CD4-positive, alpha-beta T cell treated with Interleukin-6 at 100 ng/mL for 8 hours (primary cell): ENCODE results near the gene GPT2.
"Not testable (repeated sequence)": the region's sequence is repeated elsewhere in the genome, so short reads cannot be mapped to it uniquely, and the experiment has no call there.

ENCODE experiments used
- DNase-seq: peaks from one replicate; pipeline ENCODE4 v3.0.0-alpha.2; 2020; ENCODE audit warnings: mixed read lengths, low spot score

GPT2 gene

DNA sequence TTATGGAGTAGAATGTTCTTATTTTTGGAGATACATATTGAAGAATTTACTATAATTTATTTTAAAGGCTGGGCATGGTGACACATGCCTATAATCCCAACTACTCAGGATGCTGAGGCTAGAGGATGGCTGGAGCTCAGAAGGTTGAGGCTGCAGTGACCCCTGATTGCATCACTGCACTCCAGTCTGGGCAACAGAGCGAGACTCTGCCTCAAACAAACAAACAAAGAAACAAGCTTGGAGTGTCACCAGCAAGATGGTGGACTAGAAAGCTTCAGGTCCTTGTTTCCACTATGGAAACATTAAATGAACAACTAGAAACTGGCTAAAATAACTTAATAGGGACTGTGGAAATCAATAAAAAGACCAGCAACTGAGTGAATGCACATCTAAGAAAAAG is 17.9 kb upstream of the GPT2 start:
- no peak for DNase-seq

DNA sequence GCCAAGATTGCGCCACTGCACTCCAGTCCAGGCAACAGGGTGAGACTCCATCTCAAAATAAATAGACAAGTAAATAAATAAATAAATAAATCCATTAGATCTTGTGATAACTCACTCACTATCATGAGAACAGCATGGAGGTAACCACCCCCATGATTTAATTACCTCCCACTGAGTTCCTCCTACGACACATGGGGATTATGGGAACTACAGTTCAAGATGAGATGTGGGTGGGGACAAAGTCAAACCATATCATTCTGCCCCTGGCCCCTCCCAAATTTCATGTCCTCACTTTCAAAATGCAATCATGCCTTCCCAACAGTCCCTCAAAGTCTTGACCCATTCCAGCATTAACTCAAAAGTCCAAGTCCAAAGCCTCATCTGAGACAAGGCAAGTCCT is 16.7 kb upstream of the GPT2 start:
- not testable (repeated sequence) for DNase-seq

DNA sequence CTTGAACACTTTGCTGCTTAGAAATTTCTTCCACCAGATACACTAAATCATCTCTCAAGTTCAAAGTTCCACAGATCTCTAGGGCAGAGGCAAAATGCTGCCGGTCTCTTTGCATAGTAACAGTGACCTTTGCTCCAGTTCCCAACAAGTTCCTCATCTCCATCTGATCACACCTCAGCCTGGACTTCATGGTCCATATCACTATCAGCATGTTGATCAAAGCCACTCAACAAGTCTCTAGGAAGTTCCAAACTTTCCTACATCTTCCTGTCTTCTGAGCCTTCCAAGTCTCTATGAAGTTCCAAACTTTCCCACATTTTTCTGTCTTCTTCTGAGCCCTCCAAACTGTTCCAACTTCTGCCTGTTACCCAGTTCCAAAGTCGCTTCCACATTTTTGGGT is 15.3 kb upstream of the GPT2 start:
- DNase-seq: not testable (repeated sequence)

DNA sequence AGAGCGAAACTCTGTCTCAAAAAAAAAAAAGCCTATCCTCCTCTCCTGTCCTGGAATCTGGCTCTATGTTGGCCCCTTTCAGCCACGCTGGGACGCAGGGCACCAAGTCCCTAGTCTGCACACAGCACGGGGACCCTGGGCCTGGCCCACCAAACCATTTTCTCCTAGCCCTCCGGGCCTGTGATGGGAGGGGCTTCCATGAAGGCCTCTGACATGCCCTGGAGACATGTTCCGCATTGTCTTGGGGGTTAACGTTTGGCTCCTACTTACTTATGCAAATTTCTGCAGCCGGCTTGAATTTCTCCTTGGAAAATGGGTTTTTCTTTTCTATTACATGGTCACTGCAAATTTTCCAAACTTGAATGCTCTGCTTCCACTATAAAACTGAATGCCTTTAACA is 12.6 kb upstream of the GPT2 start:
- no peak for DNase-seq

DNA sequence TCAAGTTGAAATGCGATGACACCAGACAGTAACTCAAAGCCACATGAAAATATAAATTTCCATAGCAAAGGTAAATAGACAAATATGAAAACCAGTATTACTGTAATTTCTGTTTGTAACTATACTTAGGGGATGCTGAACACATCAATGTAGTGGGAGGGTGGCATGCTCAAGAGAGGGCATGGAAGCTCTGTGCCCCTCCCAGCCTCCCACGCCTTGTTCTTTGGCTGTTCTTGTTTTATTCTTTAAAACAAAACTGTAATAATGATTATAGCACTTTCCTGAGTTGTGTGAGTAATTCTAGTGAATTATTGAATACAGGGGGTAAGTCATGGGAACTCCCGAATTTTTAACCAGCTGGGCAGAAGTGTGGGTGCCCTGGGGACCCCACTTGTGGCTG is 11.0 kb upstream of the GPT2 start:
- DNase-seq: no peak

- no peak for DNase-seq
Measured at GRCh38 chr16:46875243-46875642, 8.9 kb upstream of the GPT2 start.

GRCh38 chr16:46882304-46882939 is 1.7 kb upstream of the GPT2 start:
- DNase-seq: no peak

DNA sequence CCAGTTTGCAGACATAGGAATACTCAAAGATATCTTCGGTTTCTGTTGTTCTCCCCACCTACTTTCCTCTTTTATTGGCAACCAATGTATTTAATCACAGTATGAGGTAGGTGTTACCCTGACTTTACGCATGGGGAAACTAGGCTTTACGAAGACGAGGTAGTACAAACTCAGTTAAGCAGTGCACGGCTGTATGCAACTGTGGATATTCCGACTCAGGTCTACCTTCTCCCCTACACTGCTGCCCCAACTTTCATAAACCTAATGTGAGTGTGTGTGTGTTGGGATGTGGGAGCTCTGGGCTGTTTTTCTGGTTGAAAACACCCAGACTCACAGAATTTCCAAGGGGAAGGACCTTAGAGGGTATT is 1.2 kb upstream of the GPT2 start:
- no peak for DNase-seq

GRCh38 chr16:46883353-46883689 is 841 bp upstream of the GPT2 start:
- DNase-seq: no peak

GRCh38 chr16:46884513-46885293 is 541 bp downstream of the GPT2 start:
- no peak for DNase-seq

- DNase-seq: no peak
Measured at GRCh38 chr16:46885960-46886763, 2.0 kb downstream of the GPT2 start.

DNA sequence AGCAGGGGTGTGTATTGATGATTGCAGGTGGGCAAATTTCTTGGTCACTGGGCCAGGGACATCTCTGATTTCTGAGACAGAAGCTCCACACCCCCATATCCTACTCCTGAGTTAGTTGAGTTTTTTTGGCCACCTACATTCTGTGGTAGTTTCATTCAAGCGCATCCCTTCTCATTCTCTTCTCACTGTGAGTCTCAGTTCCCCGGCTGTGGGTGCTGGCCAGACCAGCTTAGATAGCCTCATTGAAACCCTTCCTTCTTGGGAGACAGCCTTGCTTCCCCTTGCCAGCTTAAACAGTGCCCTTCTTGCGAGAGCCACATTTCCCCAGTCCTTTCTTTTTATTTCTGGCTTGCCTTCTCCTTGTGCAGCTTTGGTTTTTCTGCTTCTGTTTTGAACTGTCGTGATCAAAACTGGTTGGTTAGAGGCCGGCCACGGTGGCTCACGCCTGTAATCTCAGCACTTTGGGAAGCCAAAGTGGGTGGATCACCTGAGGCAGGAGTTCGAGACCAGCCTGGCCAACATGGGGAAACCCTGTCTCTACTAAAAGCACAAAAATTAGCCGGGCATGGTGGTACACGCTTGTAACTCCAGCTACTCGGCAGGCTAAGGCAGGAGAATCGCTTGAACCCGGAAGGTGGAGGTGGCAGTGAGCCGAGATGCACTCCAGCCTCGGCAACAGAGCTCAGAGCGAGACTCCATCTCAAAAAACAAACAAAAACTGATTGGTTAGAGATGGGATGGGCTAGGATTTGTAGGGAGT is 2.8 kb downstream of the GPT2 start:
- DNase-seq: no peak

DNA sequence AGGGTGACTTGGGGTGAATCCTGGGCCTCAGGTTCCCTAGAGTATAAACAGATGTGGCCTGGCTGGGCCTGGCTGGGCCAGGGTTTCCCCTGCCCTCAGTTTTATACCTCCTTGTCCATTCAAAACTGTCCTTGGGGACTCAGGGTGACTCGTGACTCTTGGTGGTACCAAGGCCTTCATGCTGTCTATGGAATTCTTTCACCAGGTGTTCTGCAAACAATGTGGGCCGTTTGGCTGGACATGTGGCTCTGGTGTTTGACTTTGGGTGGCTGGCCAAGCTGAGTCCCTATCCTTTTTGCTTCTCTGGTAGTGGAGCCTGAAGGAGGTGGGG is 3.3 kb downstream of the GPT2 start:
- DNase-seq: no peak

GRCh38 chr16:46889245-46889941 is 5.2 kb downstream of the GPT2 start:
- no peak for DNase-seq

DNA sequence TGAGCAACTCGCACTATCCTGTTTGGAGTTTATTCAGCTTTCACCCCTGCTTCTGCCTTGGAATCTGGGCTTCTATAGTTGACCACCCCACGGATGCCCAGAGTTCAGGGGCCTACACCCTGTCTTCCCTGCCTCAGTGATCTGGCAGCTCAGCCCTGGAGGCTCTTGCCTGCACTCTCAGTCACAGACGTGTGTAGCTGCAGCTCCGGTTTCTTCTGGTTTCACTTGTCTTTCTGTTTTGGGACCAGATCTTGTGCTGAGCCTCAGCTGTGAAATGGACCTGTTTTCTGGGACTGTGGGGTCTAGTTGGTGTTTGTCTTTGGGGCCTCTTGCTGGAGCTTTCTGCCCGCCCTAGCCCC is 5.8 kb downstream of the GPT2 start:
- no peak for DNase-seq

GRCh38 chr16:46891910-46892309 is 7.7 kb downstream of the GPT2 start:
- no peak for DNase-seq

DNA sequence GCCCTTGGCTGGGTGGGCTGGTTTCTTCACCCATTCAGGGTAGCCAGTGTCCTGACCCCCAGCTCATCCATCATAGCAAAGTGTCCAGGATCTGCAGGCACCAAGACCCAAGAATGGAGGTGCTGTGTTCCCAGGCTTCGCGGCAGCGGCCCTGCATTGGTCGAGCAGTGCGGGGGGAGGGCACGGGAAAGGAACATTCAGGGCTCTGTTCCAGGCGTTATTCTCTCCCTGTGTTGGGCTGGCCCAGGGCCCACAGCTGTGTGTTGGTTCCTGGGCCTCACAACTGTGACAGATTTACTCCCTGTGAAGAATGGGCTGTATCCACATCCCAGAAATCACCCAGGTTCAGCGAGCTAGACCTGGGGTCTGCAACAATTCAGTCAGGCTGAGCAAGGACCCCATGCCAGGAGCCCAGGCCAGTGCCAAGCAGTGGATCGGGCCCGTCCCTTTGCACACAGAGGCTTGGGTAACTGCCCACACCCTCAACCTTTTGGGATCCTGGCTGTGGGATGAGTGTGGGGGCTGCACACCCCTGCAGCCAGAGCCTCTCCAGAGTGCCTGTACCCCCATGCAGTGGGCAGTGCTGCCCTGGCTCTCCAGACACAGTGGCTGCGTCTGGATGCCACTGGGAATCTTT is 10.0 kb downstream of the GPT2 start:
- no peak for DNase-seq

DNA sequence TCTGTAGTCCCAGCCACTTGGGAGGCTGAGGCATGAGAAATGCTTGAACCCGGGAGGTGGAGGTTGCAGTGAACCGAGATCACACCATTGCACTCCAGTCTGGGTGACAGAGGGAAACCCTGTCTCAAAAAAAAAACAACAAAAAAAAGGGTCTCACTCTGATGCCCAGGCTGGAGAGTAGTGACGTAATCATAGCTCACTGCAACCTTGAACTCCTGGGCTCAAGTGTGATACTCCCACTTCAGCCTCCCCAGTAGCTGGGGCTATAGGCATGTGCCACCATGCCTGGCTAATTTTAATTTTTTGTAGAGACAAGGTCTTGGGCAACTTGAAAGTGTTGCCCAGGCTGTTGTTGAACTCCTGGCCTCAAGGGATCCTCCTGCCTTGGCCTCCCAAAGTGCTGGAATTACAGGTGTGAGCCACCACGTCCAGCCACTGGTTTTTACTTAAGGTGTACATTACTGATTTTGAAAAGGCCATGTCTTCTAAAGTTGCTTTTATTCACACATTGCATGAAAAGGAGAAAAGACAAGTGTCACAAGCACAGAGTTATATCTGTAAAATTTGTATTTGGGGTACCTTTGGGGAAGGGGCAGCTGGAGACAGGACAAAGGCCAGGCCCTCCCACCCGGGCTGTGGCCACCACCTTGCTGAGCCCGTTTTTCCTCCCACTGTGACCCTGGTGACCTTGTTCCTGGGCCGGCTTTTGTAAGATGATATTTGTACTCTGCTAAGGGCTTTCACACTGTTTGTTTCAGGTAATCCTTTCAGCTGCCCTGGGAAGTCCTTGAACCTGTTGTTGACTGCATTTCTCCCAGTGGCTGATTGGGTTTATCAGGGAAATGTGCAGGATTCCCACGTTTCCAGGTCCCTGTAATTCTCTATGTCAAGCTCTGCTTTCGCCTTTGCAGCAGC is 11.5 kb downstream of the GPT2 start:
- DNase-seq: no peak

DNA sequence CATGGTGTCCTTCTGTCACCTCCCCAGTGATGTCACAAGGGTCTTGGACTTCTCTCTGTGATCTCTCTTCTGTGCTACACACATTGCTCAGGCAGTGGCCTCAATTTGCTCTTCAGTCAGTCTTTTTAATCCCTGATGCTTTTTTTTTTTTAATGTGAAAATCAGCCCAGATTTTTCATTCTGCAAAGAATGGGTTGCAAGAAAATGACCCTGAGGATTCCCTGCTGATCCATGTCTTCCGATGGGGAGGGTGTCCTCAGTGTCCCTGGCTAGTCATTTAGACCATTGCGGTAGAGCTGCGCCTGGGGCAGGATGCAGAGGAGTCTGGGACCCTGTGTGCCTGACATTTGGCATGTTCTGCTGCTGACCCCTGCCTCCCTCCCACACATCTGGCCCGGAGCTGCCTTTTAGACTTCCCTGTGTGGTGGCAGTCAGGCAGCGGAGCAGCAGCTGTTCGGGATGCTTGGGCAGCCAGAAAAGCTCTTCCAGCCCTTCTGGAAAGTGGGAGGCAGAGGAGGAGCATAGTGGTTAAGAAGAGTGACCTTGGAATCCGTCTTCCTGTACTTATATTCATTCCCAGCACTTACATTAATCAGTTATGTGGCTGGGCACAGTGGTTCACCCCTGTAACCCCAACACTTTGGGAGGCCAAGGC is 12.3 kb downstream of the GPT2 start:
- DNase-seq: no peak

DNA sequence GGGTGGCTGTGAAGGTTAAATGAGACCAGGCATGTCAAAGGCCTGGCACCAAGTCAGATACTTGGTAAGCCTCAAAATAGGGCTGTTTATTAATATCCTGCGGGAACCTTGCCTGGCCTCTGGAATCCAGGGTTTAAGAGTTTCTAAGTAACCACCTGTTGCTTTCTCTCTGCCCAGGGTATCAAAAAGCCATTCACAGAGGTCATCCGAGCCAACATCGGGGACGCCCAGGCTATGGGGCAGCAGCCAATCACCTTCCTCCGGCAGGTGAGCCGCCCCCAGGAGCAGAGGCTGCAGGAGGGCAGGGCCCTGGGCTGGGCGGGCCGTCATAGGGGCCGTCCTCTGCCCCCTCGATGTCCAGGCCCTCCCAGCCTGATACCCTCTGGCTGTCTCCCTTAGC is 13.3 kb downstream of the GPT2 start:
- DNase-seq: no peak
